Measurements from ENCODE around the gene SLC30A4. TPM values are rescaled to one million over a fixed set of nuclear protein-coding genes. Genes with fewer than 3 reads are reported as not detected.

Gene SLC30A4
- total RNA-seq, 2 experiments from 2014 or later, result 2.2 to 2.6 TPM

DNA sequence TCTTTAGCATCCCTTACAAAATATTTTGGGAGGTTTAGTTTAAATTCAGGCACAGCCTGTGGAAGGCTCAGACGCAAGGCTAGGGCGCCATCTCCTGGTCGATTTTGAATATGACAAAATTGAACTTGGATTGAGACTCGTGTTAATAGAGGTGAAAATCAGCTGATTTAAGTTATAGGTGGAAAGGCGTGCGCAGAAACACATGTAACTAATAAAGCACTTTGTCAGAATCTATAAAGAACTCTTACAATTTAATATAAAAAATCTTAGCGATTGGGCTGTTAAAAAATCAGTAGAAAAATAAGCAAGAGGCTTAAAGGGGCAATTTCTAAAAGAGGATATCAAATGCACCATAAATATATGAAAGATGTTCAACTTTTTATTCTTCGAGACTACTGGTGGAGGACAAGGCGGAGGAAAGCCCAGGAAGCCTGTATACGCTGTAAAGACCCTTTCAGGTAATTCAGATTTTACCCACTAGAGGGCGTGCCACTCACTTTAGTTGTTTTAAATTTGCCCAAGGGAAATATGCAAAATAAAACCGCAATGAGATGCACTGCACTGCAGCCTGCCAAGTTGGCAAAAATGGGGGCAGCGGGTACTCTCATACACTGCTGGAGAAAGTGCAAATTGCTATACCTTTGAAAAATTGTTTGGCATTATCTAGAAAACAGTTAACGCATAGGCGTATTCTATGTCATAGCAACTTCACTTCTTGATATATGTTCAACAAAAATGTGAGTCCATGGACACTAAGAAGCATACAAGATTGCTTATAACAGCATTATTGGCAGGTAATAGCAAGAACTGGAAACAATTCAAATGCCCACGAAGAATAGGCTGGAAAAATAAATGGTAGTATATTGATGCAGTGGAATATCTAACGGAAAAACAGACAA lies 64.7 kb downstream of the SLC30A4 start:
- ChIA-PET POLR2A (interaction anchor here (1.0 kb wide), 1 partner anchor 56 kb away, joined by 3 read pairs; a partner anchor contains a TSS), CTCF (interaction anchor here (0.7 to 3.6 kb wide), 27 partner anchors 11 to 182 kb away, joined by 3 to 69 read pairs (median 5); partner anchors contain the start of gene BLOC1S6)

DNA sequence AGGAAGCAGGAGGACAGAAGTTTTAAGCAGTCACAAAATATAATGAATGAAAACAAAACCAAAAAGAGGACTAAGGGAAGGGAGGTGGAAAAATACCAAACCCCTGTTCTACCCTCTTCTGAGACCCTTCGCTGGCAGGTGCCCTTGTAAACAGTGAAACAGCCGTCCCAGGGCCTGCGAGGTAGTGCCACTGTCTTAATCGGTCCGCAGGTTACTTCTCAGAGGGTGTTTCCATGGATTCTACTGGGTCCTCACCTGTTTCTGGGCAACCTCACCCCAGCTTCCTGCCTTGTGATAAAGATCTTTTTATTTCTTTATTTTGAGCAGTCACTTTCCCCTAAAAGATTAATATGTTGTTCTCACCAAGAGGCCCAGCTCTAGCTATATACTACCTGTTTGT lies 65.3 kb downstream of the SLC30A4 start:
- ChIA-PET CTCF (interaction anchor here (0.7 to 3.6 kb wide), 22 partner anchors 14 to 182 kb away, joined by 3 to 69 read pairs (median 6); partner anchors contain the start of gene BLOC1S6), POLR2A (interaction anchor here (1.0 kb wide), 1 partner anchor 55 kb away, joined by 3 read pairs; a partner anchor contains a TSS)

DNA sequence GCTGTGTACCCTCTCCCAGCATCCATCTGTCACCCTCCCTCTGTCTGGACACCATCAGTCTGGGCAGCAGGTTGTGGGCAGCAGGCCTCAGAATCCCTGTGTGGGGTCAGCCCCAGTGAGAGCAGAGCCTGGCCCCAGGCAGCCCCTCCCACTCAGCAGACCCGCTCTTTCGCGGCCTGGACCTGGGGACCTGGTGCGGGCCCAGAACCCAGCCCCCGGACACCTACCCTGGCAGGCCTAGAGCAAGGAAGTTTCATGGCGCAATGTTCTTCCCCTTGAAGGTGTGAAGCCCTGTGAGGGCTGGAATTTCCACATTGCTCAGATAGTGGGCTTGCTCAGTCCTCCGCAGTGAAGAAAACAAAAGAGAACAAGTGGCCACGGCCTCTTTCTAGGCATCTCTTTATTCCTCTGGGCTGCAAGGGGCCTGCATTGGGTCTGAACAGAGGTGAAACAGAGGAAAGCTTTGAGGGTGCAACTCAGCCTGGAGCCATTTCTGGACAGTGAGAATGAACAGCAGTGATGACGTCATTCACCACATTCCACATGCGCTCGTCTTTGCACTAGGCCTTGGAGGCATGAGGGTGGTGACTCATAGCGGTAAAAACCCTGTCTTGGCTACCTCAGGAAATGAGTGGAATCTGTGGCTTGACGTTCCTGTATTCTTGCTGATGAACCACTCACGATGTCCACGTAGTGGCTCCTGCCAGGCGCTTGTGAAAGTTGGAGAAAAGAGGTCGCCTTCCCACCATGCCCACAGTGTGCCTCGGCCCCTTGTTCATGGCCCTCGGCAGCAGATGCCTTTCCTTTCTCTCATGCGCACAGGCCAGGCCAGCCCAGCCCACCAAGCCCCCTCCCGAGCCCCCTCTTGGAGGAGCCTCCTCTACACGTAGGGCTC lies 66.1 kb downstream of the SLC30A4 start:
- POLR2A ChIA-PET, result interaction anchor here (1.0 kb wide), 1 partner anchor 54 kb away, joined by 3 read pairs; a partner anchor contains a TSS

DNA sequence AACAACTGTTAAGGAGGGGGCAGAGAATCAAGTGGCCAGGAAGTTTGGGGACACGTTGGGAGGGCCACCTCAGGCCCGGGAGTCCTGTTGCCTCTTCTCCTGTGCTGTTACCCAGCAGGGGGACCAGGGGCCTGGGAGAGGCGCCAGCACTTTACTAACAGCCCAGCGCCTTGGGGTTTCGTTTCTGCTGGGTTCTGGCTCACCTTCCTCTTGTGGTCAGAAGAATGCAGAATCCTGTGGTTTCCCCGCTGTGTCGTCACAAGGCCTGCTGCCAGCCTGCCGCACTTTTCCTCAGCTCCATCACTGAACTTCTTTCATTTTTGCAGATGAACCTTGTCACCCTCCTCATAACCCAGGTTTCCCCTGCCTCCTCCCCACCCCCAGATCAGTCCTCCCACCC lies 67.7 kb downstream of the SLC30A4 start:
- CTCF ChIA-PET, result interaction anchor here (1.3 to 3.1 kb wide), 3 partner anchors 24 to 159 kb away, joined by 3 to 22 read pairs (median 5); partner anchors contain the start of gene BLOC1S6
- POLR2A ChIA-PET, result no interaction called here

More for the DNA sequence above, 66.1 kb downstream of the SLC30A4 start:
- CTCF ChIA-PET, result interaction anchor here (0.7 to 3.6 kb wide), 18 partner anchors 14 to 160 kb away, joined by 3 to 69 read pairs (median 7); partner anchors contain the start of gene BLOC1S6

- ChIA-PET POLR2A (no interaction called here), CTCF (interaction anchor here (1.0 kb wide), 1 partner anchor 18 kb away, joined by 3 read pairs; no protein-coding TSS in a partner anchor)
Measured at GRCh38 chr15:45451265-45451664, 71.3 kb downstream of the SLC30A4 start.

- ChIA-PET CTCF (interaction anchor here (0.6 to 1.4 kb wide), 2 partner anchors 19 to 21 kb away, joined by 3 to 5 read pairs; no protein-coding TSS in a partner anchor), POLR2A (no interaction called here)
Measured at GRCh38 chr15:45449916-45450867, 72.4 kb downstream of the SLC30A4 start.

GRCh38 chr15:45449395-45449794 lies 73.2 kb downstream of the SLC30A4 start:
- POLR2A ChIA-PET, result no interaction called here
- CTCF ChIA-PET, result interaction anchor here (1.4 kb wide), 1 partner anchor 19 kb away, joined by 5 read pairs; no protein-coding TSS in a partner anchor

- POLR2A ChIA-PET, result no interaction called here
- CTCF ChIA-PET, result interaction anchor here (0.8 to 1.1 kb wide), 2 partner anchors 12 to 18 kb away, joined by 3 read pairs; no protein-coding TSS in a partner anchor
Measured at GRCh38 chr15:45448066-45448915, 74.3 kb downstream of the SLC30A4 start.

- POLR2A ChIA-PET, result no interaction called here
- CTCF ChIA-PET, result no interaction called here
Measured at GRCh38 chr15:45443645-45444044, 78.9 kb downstream of the SLC30A4 start.

GRCh38 chr15:45442507-45443135 lies 79.9 kb downstream of the SLC30A4 start:
- ChIA-PET CTCF (interaction anchor here (0.7 to 1.1 kb wide), 2 partner anchors 13 to 15 kb away, joined by 3 read pairs; no protein-coding TSS in a partner anchor), POLR2A (no interaction called here)

DNA sequence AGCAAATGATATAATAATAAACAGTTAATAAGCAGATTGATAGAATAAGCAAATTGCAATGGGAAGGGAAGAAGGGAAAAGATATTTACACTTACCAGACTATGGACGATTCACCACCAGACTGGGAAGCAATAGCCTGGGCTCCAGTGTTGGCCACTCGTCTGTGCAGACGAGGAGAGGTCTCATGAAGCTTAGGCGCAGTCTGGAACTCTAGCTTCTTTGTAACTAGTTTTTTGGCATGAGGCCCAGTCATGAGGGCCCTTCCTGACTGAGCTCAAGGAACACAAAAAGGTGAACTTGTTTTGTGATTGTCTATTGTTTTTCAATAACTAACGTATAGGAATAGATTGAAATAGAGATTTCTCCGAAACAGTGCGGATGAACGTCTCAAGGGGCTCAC lies 80.9 kb downstream of the SLC30A4 start:
- ChIA-PET CTCF (interaction anchor here (1.0 kb wide), 2 partner anchors 11 to 12 kb away, joined by 3 read pairs; no protein-coding TSS in a partner anchor), POLR2A (no interaction called here)

GRCh38 chr15:45441036-45441435 lies 81.5 kb downstream of the SLC30A4 start:
- POLR2A ChIA-PET, result no interaction called here
- CTCF ChIA-PET, result interaction anchor here (1.0 kb wide), 1 partner anchor 11 kb away, joined by 3 read pairs; no protein-coding TSS in a partner anchor

GRCh38 chr15:45439521-45440260 lies 82.9 kb downstream of the SLC30A4 start:
- ChIA-PET CTCF (interaction anchor here (1.7 kb wide), 1 partner anchor 18 kb away, joined by 9 read pairs; no protein-coding TSS in a partner anchor), POLR2A (no interaction called here)

- CTCF ChIA-PET, result interaction anchor here (0.6 to 1.1 kb wide), 3 partner anchors 22 to 50 kb away, joined by 3 to 6 read pairs (median 3); no protein-coding TSS in a partner anchor
- POLR2A ChIA-PET, result interaction anchor here (0.7 kb wide), 1 partner anchor 308 kb away, joined by 6 read pairs; no protein-coding TSS in a partner anchor
Measured at GRCh38 chr15:45435124-45435903, 87.2 kb downstream of the SLC30A4 start.

- ChIA-PET POLR2A (no interaction called here), CTCF (no interaction called here)
Measured at GRCh38 chr15:45434078-45434567, 88.4 kb downstream of the SLC30A4 start.

Data from activated CD8-positive, alpha-beta memory T cell treated with anti-CD3 and anti-CD28 coated beads for 36 hours (primary cell).